SK-N-SH treated with all-trans-retinoic acid at 6 μM for 48 hours (cell line): ENCODE results near the gene REXO4.
"Not testable (repeated sequence)": the region's sequence is repeated elsewhere in the genome, so short reads cannot be mapped to it uniquely, and the experiment has no call there.

Source experiments
- ATAC-seq: fragments of 200-7000 bp; cut with Tn5 transposase; 3 replicates; pipeline ENCODE4 v1.9.1; 2020; ENCODE audit warnings: mild to moderate bottlenecking, moderate library complexity
- ARNTL ChIP-seq: fragments of 450-650 bp; formaldehyde crosslinking; IDR thresholded peaks from 2 replicates; pipeline ENCODE4 v1.5.0; 2020; ENCODE audit warnings: low read depth, mild to moderate bottlenecking, moderate library complexity, borderline replicate concordance
- BACH2 ChIP-seq: fragments of 250-450 bp; sonication (Bioruptor Pico); IDR thresholded peaks from 2 replicates; pipeline ENCODE4 v1.9.0; 2021; ENCODE audit warnings: mild to moderate bottlenecking, borderline replicate concordance
- CSDC2 ChIP-seq: fragments of 250-450 bp; sonication (Bioruptor Pico); IDR thresholded peaks from 2 replicates; pipeline ENCODE4 v1.5.0; 2020; ENCODE audit warnings: mild to moderate bottlenecking, moderate library complexity
- ESRRG ChIP-seq: fragments of 250-450 bp; sonication (Bioruptor Pico); IDR thresholded peaks from 2 replicates; pipeline ENCODE4 v1.6.1; 2021; ENCODE audit warnings: mild to moderate bottlenecking
- GLIS3 ChIP-seq: fragments of 250-450 bp; sonication (Bioruptor Pico); IDR thresholded peaks from 2 replicates; pipeline ENCODE4 v1.5.0; 2020; ENCODE audit warnings: mild to moderate bottlenecking, moderate library complexity
- ISL1 ChIP-seq: fragments of 250-450 bp; sonication (Bioruptor Pico); IDR thresholded peaks from 2 replicates; pipeline ENCODE4 v2.1.2; 2022; ENCODE audit warnings: mild to moderate bottlenecking, moderate library complexity
- OSR1 ChIP-seq: fragments of 250-450 bp; sonication (Bioruptor Pico); IDR thresholded peaks from 2 replicates; pipeline ENCODE4 v1.8.0; 2022; ENCODE audit warnings: moderate library complexity, mild to moderate bottlenecking, inconsistent platforms
- RARB ChIP-seq: fragments of 250-450 bp; sonication (Bioruptor Pico); IDR thresholded peaks from 2 replicates; pipeline ENCODE4 v1.8.0; 2021; ENCODE audit warnings: mild to moderate bottlenecking, moderate library complexity
- TCF4 ChIP-seq: fragments of 250-450 bp; sonication (Bioruptor Pico); IDR thresholded peaks from 2 replicates; pipeline ENCODE4 v1.8.0; 2021; ENCODE audit warnings: mild to moderate bottlenecking, moderate library complexity, borderline replicate concordance
- TOX ChIP-seq: fragments of 250-450 bp; sonication (Bioruptor Pico); IDR thresholded peaks from 2 replicates; pipeline ENCODE4 v1.8.0; 2021; ENCODE audit warnings: mild to moderate bottlenecking, moderate library complexity, borderline replicate concordance
- ZFP3 ChIP-seq: fragments of 250-450 bp; sonication (Bioruptor Pico); IDR thresholded peaks from 2 replicates; pipeline ENCODE4 v1.5.0; 2020; ENCODE audit warnings: mild to moderate bottlenecking, moderate library complexity
- ZFP30 ChIP-seq: fragments of 450-650 bp; formaldehyde crosslinking; IDR thresholded peaks from 2 replicates; pipeline ENCODE4 v1.5.0; 2022; ENCODE audit warnings: mild to moderate bottlenecking, moderate library complexity
- ZNF565 ChIP-seq: fragments of 450-650 bp; formaldehyde crosslinking; conservative IDR thresholded peaks from 2 replicates; pipeline ENCODE4 v1.5.0; 2020; ENCODE audit warnings: low read depth, mild to moderate bottlenecking, moderate library complexity
- ZNF70 ChIP-seq: fragments of 450-650 bp; formaldehyde crosslinking; IDR thresholded peaks from 2 replicates; pipeline ENCODE4 v1.5.0; 2020; ENCODE audit warnings: mild to moderate bottlenecking, moderate library complexity
- ZNF8 ChIP-seq: fragments of 450-650 bp; formaldehyde crosslinking; IDR thresholded peaks from 2 replicates; pipeline ENCODE4 v1.5.0; 2020; ENCODE audit warnings: mild to moderate bottlenecking, moderate library complexity
- TF ChIP-seq, protein P1 (sequence below): fragments of 250-450 bp; sonication (Bioruptor Pico); IDR thresholded peaks from 2 replicates; pipeline ENCODE4 v1.5.0; 2020; ENCODE audit warnings: mild to moderate bottlenecking, moderate library complexity
- TF ChIP-seq, protein P2 (sequence below): fragments of 250-450 bp; sonication (Bioruptor Pico); IDR thresholded peaks from 2 replicates; pipeline ENCODE4 v1.8.0; 2020; ENCODE audit warnings: mild to moderate bottlenecking, moderate library complexity, borderline replicate concordance
- TF ChIP-seq, protein P3 (sequence below): fragments of 250-450 bp; sonication (Bioruptor Pico); IDR thresholded peaks from 2 replicates; pipeline ENCODE4 v1.5.1; 2021; ENCODE audit warnings: mild to moderate bottlenecking, moderate library complexity

The REXO4 gene

DNA sequence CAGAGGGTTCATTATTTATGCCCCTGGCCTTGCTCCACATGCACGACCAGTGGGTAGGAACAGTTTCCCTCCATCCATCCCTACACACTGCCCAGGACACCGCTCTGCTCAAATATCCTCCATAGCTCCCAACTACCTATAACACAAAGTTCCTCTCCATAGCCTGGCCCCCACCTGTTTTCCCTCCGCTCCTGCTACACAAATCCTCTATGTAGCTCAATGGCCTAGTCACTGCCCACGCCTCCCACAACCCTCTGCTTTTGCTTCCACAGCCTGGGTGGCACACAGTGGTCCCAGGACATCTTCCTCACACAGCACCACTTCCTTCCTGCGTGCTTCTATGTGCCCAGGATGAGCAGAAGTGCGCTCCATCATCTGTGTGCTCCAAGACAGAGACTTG, 20.4 kb downstream of the REXO4 start:
- TF ChIP-seq RARB (CRISPR knock-in tag) = no peak
- ATAC-seq = no peak

DNA sequence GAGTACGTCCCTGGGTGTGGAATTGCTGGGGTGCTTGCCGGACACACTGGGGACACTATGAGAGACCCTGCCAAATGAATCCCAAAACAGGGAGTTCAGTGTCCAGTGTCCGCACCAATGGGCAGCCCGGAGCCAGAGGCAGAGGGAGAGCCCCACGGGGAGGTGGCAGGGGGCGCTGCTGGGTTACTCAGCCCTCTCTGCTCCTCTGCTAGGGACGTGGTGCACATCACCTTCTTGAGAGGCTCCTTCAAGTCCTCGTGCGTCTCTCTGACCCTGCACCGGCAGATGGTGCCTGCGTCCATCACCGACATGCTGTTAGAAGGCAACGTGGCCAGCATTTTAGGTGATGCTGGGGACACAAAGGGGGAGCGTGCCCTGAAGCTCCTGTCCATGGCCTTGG, 20.9 kb downstream of the REXO4 start:
- no peak for TF ChIP-seq TOX (CRISPR knock-in tag)
- TF ChIP-seq BACH2 (CRISPR knock-in tag) = no peak
- TF ChIP-seq ZFP30 (CRISPR knock-in tag) = no peak
- TF ChIP-seq ZFP3 (CRISPR knock-in tag) = no peak
- TF ChIP-seq, protein P1, sequence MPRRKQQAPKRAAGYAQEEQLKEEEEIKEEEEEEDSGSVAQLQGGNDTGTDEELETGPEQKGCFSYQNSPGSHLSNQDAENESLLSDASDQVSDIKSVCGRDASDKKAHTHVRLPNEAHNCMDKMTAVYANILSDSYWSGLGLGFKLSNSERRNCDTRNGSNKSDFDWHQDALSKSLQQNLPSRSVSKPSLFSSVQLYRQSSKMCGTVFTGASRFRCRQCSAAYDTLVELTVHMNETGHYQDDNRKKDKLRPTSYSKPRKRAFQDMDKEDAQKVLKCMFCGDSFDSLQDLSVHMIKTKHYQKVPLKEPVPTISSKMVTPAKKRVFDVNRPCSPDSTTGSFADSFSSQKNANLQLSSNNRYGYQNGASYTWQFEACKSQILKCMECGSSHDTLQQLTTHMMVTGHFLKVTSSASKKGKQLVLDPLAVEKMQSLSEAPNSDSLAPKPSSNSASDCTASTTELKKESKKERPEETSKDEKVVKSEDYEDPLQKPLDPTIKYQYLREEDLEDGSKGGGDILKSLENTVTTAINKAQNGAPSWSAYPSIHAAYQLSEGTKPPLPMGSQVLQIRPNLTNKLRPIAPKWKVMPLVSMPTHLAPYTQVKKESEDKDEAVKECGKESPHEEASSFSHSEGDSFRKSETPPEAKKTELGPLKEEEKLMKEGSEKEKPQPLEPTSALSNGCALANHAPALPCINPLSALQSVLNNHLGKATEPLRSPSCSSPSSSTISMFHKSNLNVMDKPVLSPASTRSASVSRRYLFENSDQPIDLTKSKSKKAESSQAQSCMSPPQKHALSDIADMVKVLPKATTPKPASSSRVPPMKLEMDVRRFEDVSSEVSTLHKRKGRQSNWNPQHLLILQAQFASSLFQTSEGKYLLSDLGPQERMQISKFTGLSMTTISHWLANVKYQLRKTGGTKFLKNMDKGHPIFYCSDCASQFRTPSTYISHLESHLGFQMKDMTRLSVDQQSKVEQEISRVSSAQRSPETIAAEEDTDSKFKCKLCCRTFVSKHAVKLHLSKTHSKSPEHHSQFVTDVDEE (CRISPR knock-in tag) = no peak
- no peak for TF ChIP-seq TCF4 (CRISPR knock-in tag)
- no peak for TF ChIP-seq CSDC2 (CRISPR knock-in tag)
- ATAC-seq = peak; percentile 68

DNA sequence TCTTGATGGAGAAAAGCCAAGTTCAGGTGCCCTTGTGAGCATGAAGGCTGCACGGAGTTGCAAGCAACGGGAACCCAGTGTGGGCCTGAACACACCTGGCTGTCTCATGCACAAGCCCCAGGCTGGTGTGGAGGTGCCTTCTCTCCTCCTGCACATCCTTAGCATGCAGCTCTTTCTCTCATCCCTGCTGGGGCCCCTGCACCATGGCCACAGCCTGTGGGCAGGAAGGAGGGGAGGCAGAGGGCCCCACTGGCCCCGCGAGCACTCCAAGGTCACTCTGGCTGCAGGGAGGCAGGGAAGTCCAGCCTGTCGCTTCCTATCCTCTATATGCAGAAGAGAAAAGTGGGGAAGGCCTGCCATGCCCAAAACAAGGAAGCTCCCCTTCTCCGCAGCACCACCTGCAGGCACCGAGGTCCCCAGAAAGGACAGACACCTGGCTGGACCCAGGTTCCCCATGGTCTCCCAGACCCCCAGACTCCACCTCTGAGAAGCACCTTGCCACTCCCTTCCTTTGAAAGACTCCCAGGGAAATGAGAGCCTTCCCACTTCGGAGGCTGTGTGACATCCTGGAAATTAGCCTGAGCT, 23.0 kb downstream of the REXO4 start:
- ATAC-seq = no peak
- TF ChIP-seq GLIS3 (CRISPR knock-in tag) (no peak), OSR1 (no peak), TCF4 (CRISPR knock-in tag) (no peak), ZFP30 (CRISPR knock-in tag) (no peak)
- TF ChIP-seq, protein P2, sequence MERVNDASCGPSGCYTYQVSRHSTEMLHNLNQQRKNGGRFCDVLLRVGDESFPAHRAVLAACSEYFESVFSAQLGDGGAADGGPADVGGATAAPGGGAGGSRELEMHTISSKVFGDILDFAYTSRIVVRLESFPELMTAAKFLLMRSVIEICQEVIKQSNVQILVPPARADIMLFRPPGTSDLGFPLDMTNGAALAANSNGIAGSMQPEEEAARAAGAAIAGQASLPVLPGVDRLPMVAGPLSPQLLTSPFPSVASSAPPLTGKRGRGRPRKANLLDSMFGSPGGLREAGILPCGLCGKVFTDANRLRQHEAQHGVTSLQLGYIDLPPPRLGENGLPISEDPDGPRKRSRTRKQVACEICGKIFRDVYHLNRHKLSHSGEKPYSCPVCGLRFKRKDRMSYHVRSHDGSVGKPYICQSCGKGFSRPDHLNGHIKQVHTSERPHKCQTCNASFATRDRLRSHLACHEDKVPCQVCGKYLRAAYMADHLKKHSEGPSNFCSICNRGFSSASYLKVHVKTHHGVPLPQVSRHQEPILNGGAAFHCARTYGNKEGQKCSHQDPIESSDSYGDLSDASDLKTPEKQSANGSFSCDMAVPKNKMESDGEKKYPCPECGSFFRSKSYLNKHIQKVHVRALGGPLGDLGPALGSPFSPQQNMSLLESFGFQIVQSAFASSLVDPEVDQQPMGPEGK = no peak
- TF ChIP-seq, all 23 proteins: peak for 0

DNA sequence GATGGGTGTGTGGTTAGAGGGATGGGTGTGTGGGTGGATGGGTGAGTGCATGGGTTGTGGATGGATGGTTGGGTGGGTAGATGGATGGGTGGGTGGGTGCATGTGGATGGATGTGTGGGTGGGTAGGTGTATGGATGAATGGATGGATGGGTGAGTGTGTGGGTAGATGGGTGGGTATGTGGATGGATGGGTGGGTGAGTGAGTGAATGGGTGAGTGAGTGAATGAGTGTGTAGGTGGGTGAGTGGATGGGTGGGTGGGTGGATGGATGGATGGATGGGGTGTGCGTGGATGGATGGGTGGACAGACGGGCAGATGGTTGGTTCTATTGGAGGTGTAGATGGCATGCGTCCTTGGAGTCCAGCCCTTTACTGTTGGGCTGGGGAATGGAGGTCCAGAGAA, 24.4 kb downstream of the REXO4 start:
- ATAC-seq = no peak
- TF ChIP-seq, protein P3, sequence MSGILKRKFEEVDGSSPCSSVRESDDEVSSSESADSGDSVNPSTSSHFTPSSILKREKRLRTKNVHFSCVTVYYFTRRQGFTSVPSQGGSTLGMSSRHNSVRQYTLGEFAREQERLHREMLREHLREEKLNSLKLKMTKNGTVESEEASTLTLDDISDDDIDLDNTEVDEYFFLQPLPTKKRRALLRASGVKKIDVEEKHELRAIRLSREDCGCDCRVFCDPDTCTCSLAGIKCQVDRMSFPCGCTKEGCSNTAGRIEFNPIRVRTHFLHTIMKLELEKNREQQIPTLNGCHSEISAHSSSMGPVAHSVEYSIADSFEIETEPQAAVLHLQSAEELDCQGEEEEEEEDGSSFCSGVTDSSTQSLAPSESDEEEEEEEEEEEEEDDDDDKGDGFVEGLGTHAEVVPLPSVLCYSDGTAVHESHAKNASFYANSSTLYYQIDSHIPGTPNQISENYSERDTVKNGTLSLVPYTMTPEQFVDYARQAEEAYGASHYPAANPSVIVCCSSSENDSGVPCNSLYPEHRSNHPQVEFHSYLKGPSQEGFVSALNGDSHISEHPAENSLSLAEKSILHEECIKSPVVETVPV (CRISPR knock-in tag) = no peak
- TF ChIP-seq OSR1 = no peak
- TF ChIP-seq ESRRG (CRISPR knock-in tag) = no peak
- no peak for TF ChIP-seq ZNF70 (CRISPR knock-in tag)
- no peak for TF ChIP-seq ZNF8 (CRISPR knock-in tag)
- TF ChIP-seq GLIS3 (CRISPR knock-in tag) = no peak
- TF ChIP-seq, protein P2 = no peak
- TF ChIP-seq TCF4 (CRISPR knock-in tag) = no peak
- no peak for TF ChIP-seq ZFP30 (CRISPR knock-in tag)
- no peak for TF ChIP-seq ISL1 (CRISPR knock-in tag)
- TF ChIP-seq, protein P1 (CRISPR knock-in tag) = no peak
- no peak for TF ChIP-seq ARNTL (CRISPR knock-in tag)
- TF ChIP-seq TOX (CRISPR knock-in tag) = no peak
- no peak for TF ChIP-seq ZNF565 (CRISPR knock-in tag)
- no peak for TF ChIP-seq RARB (CRISPR knock-in tag)

DNA sequence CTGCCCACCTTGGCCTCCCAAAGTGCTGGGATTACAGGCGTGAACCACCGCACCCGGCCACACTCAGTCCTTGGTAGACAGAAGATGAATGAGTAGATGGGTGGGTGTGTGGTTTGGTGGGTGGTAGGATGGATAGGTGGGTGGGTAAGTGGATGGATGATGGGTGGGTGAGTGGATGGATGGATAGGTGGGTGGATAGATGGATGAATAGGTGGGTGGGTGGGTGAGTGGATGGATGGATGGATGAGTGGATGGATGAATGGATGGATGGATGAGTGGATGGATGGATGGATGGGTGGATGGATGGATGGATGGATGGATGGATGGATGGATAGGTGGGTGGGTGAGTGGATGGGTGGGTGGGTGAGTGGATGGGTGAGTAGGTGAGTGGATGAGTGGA, 25.5 kb downstream of the REXO4 start:
- not testable (repeated sequence) for ATAC-seq

DNA sequence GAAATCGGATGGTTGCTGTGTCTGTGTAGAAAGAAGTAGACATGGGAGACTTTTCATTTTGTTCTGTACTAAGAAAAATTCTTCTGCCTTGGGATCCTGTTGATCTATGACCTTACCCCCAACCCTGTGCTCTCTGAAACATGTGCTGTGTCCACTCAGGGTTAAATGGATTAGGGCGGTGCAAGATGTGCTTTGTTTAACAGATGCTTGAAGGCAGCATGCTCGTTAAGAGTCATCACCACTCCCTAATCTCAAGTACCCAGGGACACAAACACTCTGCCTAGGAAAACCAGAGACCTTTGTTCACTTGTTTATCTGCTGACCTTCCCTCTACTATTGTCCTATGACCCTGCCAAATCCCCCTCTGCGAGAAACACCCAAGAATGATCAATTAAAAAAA, 26.4 kb downstream of the REXO4 start:
- ATAC-seq = not testable (repeated sequence)
